IPS-20b (cell line): Measurements from ENCODE around the gene IL7R.

Experiments used
- H3K27ac ChIP-seq: one replicate; pipeline ENCODE4 v1.5.1; 2013; ENCODE audit warnings: low read length
- H3K27me3 ChIP-seq: 2 replicates; pipeline ENCODE4 v1.6.1; 2013; ENCODE audit warnings: mild to moderate bottlenecking, low read length, inconsistent platforms; ENCODE audit not compliant: insufficient read depth
- H3K36me3 ChIP-seq: 2 replicates; pipeline ENCODE4 v1.6.1; 2013; ENCODE audit warnings: low read depth, mild to moderate bottlenecking, inconsistent platforms, low read length, moderate library complexity; ENCODE audit not compliant: insufficient read depth
- H3K4me1 ChIP-seq: 2 replicates; pipeline ENCODE4 v1.6.1; 2013; ENCODE audit warnings: mild to moderate bottlenecking, control low read depth, inconsistent platforms, low read length, moderate library complexity; ENCODE audit not compliant: insufficient read depth
- H3K4me3 ChIP-seq: 2 replicates; pipeline ENCODE4 v1.5.1; 2013; ENCODE audit warnings: mild to moderate bottlenecking, low read length, inconsistent platforms
- H3K9ac ChIP-seq: 2 replicates; pipeline ENCODE4 v1.6.1; 2013; ENCODE audit warnings: low read depth, mild to moderate bottlenecking, inconsistent platforms, low read length, moderate library complexity
- H3K9me3 ChIP-seq: 2 replicates; pipeline ENCODE4 v1.6.1; 2013; ENCODE audit warnings: mild to moderate bottlenecking, low read depth, low read length, inconsistent platforms; ENCODE audit not compliant: insufficient read depth

Gene IL7R

GRCh38 chr5:35898952-35899660, 42.4 kb downstream of the IL7R start:
- Histone ChIP-seq H3K4me3 (no peak overlapping the region), H3K36me3 (no peaks in the 10 kb centered on the region), H3K27ac (no peak overlapping the region), H3K27me3 (no peaks in the 10 kb centered on the region), H3K9me3 (no peaks in the 10 kb centered on the region), H3K9ac (no peak overlapping the region), H3K4me1 (no peaks in the 10 kb centered on the region)

- Histone ChIP-seq H3K27me3 (no peaks in the 10 kb centered on the region), H3K9me3 (no peaks in the 10 kb centered on the region), H3K36me3 (no peaks in the 10 kb centered on the region), H3K4me3 (no peak overlapping the region), H3K4me1 (no peaks in the 10 kb centered on the region), H3K9ac (no peak overlapping the region), H3K27ac (no peak overlapping the region)
Measured at GRCh38 chr5:35899800-35900199, 43.1 kb downstream of the IL7R start.

- no peak overlapping the region for H3K4me3 ChIP-seq
- no peak overlapping the region for H3K9ac ChIP-seq
- no peak overlapping the region for H3K27ac ChIP-seq
- H3K27me3 ChIP-seq: no peaks in the 10 kb centered on the region
- H3K36me3 ChIP-seq: no peaks in the 10 kb centered on the region
- no peaks in the 10 kb centered on the region for H3K9me3 ChIP-seq
- H3K4me1 ChIP-seq: no peaks in the 10 kb centered on the region
Measured at GRCh38 chr5:35900972-35901695, 44.4 kb downstream of the IL7R start.

- no peaks in the 10 kb centered on the region for H3K9me3 ChIP-seq
- no peak overlapping the region for H3K4me3 ChIP-seq
- no peaks in the 10 kb centered on the region for H3K4me1 ChIP-seq
- H3K27me3 ChIP-seq: no peaks in the 10 kb centered on the region
- no peak overlapping the region for H3K9ac ChIP-seq
- H3K36me3 ChIP-seq: no peaks in the 10 kb centered on the region
- no peak overlapping the region for H3K27ac ChIP-seq
Measured at GRCh38 chr5:35902046-35902672, 45.5 kb downstream of the IL7R start.

GRCh38 chr5:35903631-35904203, 47.0 kb downstream of the IL7R start:
- peaks cover 6% of the 10 kb centered on the region; the same call in 1 of the 2 replicates for H3K4me1 ChIP-seq
- H3K4me3 ChIP-seq: no peak overlapping the region
- H3K9ac ChIP-seq: no peak overlapping the region
- H3K36me3 ChIP-seq: no peaks in the 10 kb centered on the region
- no peaks in the 10 kb centered on the region for H3K27me3 ChIP-seq
- H3K27ac ChIP-seq: no peak overlapping the region
- H3K9me3 ChIP-seq: no peaks in the 10 kb centered on the region

DNA sequence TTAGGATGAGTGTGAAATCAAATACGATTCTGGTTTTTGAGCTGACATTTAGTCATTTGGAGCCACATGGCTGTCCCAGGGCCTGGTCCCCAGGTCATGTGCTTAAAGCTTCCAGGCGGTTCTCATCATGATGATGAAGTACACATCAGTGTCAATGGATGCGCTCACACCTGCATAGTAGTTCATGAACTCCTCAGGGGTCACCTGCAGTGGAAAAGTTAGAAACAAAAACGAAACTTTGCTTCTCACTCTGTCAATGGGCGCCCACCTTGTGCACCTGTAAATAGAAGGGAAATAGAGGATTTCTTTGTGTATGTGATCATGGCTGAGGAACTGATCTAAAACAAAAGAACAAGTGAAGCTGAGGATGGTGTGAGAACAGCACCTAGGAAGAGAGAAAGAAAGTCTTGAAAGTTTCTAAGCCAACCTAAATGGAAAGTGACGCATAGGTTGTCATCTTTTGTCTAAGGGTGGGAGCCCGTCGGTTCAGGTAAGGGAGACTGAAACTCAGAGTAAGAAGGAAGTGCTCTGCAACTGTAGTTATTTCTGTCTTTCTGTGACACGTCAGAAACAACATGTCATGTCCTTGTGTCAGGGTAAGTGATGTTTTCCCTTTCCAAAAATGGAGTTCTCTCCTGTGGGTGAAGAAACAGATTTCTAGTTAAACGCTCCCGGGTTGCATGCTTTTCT, 47.9 kb downstream of the IL7R start:
- H3K4me1 ChIP-seq: peaks cover 6% of the 10 kb centered on the region; the same call in 1 of the 2 replicates
- no peak overlapping the region for H3K27ac ChIP-seq
- H3K9ac ChIP-seq: no peak overlapping the region
- H3K4me3 ChIP-seq: no peak overlapping the region
- no peaks in the 10 kb centered on the region for H3K27me3 ChIP-seq
- H3K36me3 ChIP-seq: no peaks in the 10 kb centered on the region
- H3K9me3 ChIP-seq: no peaks in the 10 kb centered on the region

DNA sequence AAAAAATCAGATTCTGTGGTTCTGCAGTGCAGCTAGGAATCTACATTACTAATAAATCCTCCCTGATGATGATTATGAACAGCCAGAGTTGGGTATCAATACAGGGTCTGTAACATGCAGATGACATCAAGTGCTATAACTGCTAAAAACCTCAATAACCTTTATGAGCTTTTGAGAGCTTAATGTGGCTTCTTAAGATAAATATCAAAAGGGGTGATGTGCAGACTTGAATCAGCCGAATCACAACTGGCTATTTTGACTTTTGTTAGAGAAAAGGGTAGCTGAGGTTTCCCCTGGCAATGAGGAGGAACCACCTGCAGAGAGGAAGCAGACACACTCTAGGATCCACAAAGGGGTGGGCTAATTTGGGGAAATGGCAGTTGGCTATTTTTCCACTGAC, 51.5 kb downstream of the IL7R start:
- Histone ChIP-seq H3K27ac (no peak overlapping the region), H3K27me3 (no peaks in the 10 kb centered on the region), H3K36me3 (no peaks in the 10 kb centered on the region), H3K9me3 (peaks cover 8% of the 10 kb centered on the region), H3K4me3 (no peak overlapping the region), H3K4me1 (peaks cover 6% of the 10 kb centered on the region; the same call in 1 of the 2 replicates), H3K9ac (no peak overlapping the region)

GRCh38 chr5:35908814-35909213, 52.1 kb downstream of the IL7R start:
- no peaks in the 10 kb centered on the region for H3K36me3 ChIP-seq
- H3K9me3 ChIP-seq: peaks cover 8% of the 10 kb centered on the region
- peaks cover 6% of the 10 kb centered on the region; the same call in 1 of the 2 replicates for H3K4me1 ChIP-seq
- no peak overlapping the region for H3K4me3 ChIP-seq
- H3K27ac ChIP-seq: no peak overlapping the region
- H3K9ac ChIP-seq: no peak overlapping the region
- no peaks in the 10 kb centered on the region for H3K27me3 ChIP-seq

DNA sequence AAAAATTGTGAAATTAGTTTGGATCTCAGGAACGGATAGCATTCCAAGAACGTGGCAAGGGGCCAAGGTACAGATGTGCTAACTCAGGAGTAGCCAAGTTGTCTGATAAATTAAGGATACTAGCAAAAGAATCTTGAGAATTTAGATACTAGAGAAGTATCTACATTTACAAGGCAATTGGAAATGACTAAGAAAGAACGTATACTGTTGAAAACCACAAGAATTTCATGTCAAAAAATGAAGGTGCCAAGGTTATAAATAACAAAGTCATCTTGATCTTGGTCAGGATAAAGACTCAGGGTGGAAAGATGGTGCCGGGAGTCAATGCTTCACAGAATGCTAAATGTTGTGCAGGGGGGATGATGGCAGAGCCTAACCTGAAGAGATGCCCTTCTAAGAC, 62.5 kb downstream of the IL7R start:
- Histone ChIP-seq H3K4me1 (no peaks in the 10 kb centered on the region), H3K9me3 (no peaks in the 10 kb centered on the region), H3K9ac (no peak overlapping the region), H3K27me3 (peaks cover 23% of the 10 kb centered on the region), H3K27ac (no peak overlapping the region), H3K4me3 (no peak overlapping the region), H3K36me3 (no peaks in the 10 kb centered on the region)

DNA sequence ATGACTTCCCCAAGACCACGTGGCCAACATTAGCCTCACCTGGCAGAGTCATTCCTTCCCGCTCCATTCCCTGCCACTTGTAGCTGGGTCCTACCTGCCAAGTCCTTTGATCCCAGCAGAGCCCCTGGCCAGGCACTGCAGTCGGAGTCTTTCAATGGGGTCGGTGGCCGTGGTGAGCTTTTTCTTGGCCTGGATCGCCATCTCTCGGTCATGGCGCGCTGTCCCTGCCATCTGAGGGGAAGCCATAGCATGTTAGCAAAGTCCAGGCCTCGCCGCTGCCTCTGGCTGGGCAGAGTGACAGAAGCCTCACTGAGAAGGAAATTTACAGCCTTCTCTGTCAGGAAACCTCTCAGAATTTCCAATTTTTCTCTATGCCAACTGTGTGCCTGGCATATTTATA, 64.2 kb downstream of the IL7R start:
- H3K27me3 ChIP-seq: peaks cover 39% of the 10 kb centered on the region
- H3K9ac ChIP-seq: no peak overlapping the region
- no peaks in the 10 kb centered on the region for H3K9me3 ChIP-seq
- H3K4me1 ChIP-seq: no peaks in the 10 kb centered on the region
- H3K36me3 ChIP-seq: no peaks in the 10 kb centered on the region
- H3K4me3 ChIP-seq: no peak overlapping the region
- H3K27ac ChIP-seq: no peak overlapping the region

- Histone ChIP-seq H3K9me3 (no peaks in the 10 kb centered on the region), H3K27me3 (peaks cover 50% of the 10 kb centered on the region), H3K9ac (no peak overlapping the region), H3K36me3 (no peaks in the 10 kb centered on the region), H3K27ac (no peak overlapping the region), H3K4me3 (no peak overlapping the region), H3K4me1 (no peaks in the 10 kb centered on the region)
Measured at GRCh38 chr5:35921930-35922329, 65.2 kb downstream of the IL7R start.
